Natural killer cell treated with Interleukin-12 subunit alpha and Interleukin-12 subunit beta and Interleukin-15 and Interleukin-18, amount 100 ng/mL, for 72 hours (primary cell): Measurements from ENCODE around the gene CNOT2. TPM values are rescaled to one million over a fixed set of nuclear protein-coding genes. Genes with fewer than 3 reads are reported as not detected.
"Not testable (repeated sequence)": the region's sequence is repeated elsewhere in the genome, so short reads cannot be mapped to it uniquely, and the experiment has no call there.

ENCODE experiments used
- ATAC-seq, 2 donors: fragments of 150-1000 bp; cut with Tn5 transposase in 1 of 2; sonication (Bioruptor Pico), chemical (Tn5 transposase) in 1 of 2; 2 replicates each; pipeline ENCODE4 v1.10.0; 2021
- DNase-seq: peaks from one replicate; pipeline ENCODE4 v3.0.0; 2022; ENCODE audit warnings: low spot score
- H3K27ac Mint-ChIP-seq, 2 donors: 1 replicate in 1 of 2; 2 replicates in 1 of 2; pipeline ENCODE4 v1.8.0; 2022; ENCODE audit warnings: mixed read lengths in 2 of 2, mild to moderate bottlenecking in 1 of 2, moderate library complexity in 1 of 2
- H3K27me3 Mint-ChIP-seq, 2 donors: 1 replicate in 1 of 2; 2 replicates in 1 of 2; pipeline ENCODE4 v1.8.0; 2022; ENCODE audit warnings: mixed read lengths in 2 of 2
- H3K36me3 Mint-ChIP-seq: one replicate; pipeline ENCODE4 v1.8.0; 2022; ENCODE audit warnings: mixed read lengths
- H3K4me1 Mint-ChIP-seq, 2 donors: 1 replicate in 1 of 2; 2 replicates in 1 of 2; pipeline ENCODE4 v1.8.0; 2022; ENCODE audit warnings: low read depth in 2 of 2, mixed read lengths in 2 of 2, mild to moderate bottlenecking in 1 of 2
- H3K4me3 Mint-ChIP-seq: one replicate; pipeline ENCODE4 v1.8.0; 2022; ENCODE audit warnings: mixed read lengths
- H3K9me3 Mint-ChIP-seq: 2 replicates; pipeline ENCODE4 v1.8.0; 2022; ENCODE audit warnings: mixed read lengths
- total RNA-seq, 2 donors: library from RNA; stranded (reverse); gene quantifications; one replicate each; pipeline ENCODE4 v1.2.3, GENCODE V29; 2022

CNOT2 gene
- total RNA-seq, 2 donors from 2014 or later = 74.1 to 82.9 TPM

DNA sequence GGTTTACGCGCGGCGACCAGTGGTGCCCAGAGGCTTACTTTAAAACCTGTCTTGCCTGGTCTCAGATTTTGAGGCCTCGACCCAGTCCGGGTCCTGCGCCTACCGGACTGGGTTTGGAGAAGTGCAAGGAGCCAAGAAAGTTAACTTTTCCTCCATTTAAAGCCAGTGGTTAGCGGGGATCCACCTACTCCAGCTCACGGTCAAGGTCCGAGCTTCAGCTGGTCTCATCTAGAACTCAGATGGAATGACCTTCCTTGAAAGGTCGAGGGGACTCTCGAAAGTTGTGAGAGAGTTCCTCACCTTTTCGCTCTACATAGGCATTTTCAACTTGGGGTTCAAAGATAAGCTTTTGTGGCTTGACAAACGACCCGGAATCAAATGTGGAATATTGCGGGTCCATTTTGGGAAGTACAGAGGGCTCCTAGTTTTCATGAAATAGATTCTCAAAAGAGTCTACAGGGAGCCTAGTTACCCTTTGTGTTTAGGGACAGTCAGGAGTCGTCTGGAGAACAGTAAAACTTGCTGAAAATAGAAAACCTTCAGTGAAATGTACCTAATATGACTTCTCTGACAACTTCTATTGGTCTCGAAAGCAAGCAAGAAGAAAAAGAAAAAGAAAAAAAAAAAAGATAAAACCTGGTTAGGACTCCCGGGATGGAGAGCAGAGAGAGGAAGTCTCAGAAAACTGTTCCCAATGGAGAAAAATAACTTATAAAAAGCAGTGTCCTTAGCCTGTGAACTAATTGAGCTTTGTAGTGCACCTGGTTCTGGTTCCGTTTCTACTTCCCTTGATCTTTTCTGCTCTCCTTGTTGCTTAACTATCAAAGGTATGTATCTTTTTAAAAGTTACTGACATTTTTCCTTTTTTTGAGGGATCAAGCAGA, 124.3 kb downstream of the CNOT2 start:
- H3K4me3 Mint-ChIP-seq = peak overlapping the region; percentile 91
- H3K9me3 Mint-ChIP-seq = no peaks in the 10 kb centered on the region
- H3K4me1 Mint-ChIP-seq = peaks cover 3 to 14% of the 10 kb centered on the region in 2 donors
- no peaks in the 10 kb centered on the region for H3K36me3 Mint-ChIP-seq
- DNase-seq (no peak), ATAC-seq (no peak)
- H3K27me3 Mint-ChIP-seq = peaks cover 15 to 40% of the 10 kb centered on the region in 2 donors
- H3K27ac Mint-ChIP-seq = no peak overlapping the region

DNA sequence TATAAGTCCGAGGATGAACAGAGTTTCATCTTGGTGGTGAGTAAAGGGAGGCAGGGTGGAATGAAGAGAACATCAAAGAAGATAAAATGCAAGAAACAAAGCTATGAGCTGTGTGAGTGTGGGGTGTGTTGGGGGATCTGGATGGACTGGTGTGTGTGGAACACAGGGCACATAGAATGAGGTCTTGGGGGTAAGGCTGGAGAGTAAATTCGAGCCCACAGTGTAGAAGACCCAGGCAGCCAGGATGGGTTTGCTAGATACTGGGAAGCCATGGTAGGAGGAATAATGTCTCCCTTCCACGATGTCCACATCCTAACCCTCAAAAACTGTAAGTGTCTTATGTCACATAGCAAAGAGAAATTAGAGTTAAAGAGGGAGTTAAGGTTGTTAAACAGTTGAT, 129.6 kb downstream of the CNOT2 start:
- no peak for ATAC-seq
- Mint-ChIP-seq H3K4me1 (no peaks in the 10 kb centered on the region), H3K27ac (no peak overlapping the region), H3K9me3 (no peaks in the 10 kb centered on the region), H3K4me3 (no peak overlapping the region), H3K27me3 (peaks cover 8 to 33% of the 10 kb centered on the region in 2 donors), H3K36me3 (no peaks in the 10 kb centered on the region)
- DNase-seq = no peak

GRCh38 chr12:70379846-70380245, 136.6 kb downstream of the CNOT2 start:
- Mint-ChIP-seq H3K9me3 (no peaks in the 10 kb centered on the region), H3K4me1 (no peaks in the 10 kb centered on the region), H3K27me3 (peaks cover 2 to 10% of the 10 kb centered on the region in 2 donors), H3K4me3 (no peak overlapping the region), H3K36me3 (no peaks in the 10 kb centered on the region), H3K27ac (no peak overlapping the region)
- DNase-seq (no peak), ATAC-seq (no peak)

- peaks cover 5 to 12% of the 10 kb centered on the region in 2 donors for H3K27me3 Mint-ChIP-seq
- no peak overlapping the region for H3K27ac Mint-ChIP-seq
- H3K9me3 Mint-ChIP-seq = no peaks in the 10 kb centered on the region
- no peaks in the 10 kb centered on the region for H3K36me3 Mint-ChIP-seq
- no peak overlapping the region for H3K4me3 Mint-ChIP-seq
- no peaks in the 10 kb centered on the region for H3K4me1 Mint-ChIP-seq
- ATAC-seq (no peak), DNase-seq (no peak)
Measured at GRCh38 chr12:70383484-70383883, 140.3 kb downstream of the CNOT2 start.

DNA sequence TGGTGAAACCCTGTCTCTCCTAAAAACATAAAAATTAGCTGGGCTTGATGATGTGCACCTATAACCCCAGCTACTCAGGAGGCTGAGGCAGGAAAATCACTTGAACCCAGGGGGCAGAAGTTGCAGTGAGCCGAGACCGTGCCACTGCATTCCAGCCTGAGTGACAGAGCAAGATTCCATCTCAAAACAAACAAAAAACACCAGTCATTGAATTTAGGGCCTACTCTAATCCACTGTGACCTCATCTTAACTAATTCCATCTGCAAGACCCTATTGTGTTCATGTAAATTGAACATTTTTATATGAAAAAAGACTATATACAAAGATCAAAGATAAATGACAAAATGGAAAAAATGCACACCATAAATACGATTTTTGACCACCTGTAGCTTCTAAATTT, 140.7 kb downstream of the CNOT2 start:
- peaks cover 5 to 12% of the 10 kb centered on the region in 2 donors for H3K27me3 Mint-ChIP-seq
- H3K4me3 Mint-ChIP-seq = no peak overlapping the region
- H3K36me3 Mint-ChIP-seq = no peaks in the 10 kb centered on the region
- DNase-seq = no peak
- ATAC-seq = no peak
- no peaks in the 10 kb centered on the region for H3K9me3 Mint-ChIP-seq
- no peak overlapping the region for H3K27ac Mint-ChIP-seq
- H3K4me1 Mint-ChIP-seq = no peaks in the 10 kb centered on the region

- Mint-ChIP-seq H3K27me3 (peaks cover 3 to 8% of the 10 kb centered on the region in 2 donors), H3K9me3 (no peaks in the 10 kb centered on the region), H3K27ac (no peak overlapping the region), H3K4me1 (no peaks in the 10 kb centered on the region), H3K4me3 (no peak overlapping the region), H3K36me3 (no peaks in the 10 kb centered on the region)
- no peak for ATAC-seq
- no peak for DNase-seq
Measured at GRCh38 chr12:70386771-70387170, 143.5 kb downstream of the CNOT2 start.

DNA sequence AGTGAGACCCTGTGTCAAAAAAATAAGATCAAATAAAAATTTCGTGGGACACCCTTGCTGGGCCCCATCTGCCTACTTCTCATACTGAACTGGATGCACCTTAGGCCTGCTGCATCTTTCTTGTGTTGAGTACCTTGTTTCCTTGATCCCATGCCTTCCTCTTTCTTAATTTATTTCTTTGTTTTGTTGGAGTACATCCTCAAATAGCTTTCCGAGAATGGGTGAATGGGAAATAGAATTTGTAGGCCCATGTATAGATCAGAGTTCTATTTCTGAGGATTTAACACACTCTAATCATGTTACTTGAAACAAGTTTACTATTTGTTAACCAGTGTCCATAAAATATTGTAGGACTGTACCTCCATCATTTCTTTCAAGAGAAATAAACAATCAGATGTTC, 146.4 kb downstream of the CNOT2 start:
- no peak overlapping the region for H3K27ac Mint-ChIP-seq
- no peaks in the 10 kb centered on the region for H3K36me3 Mint-ChIP-seq
- no peak for ATAC-seq
- H3K9me3 Mint-ChIP-seq = no peaks in the 10 kb centered on the region
- H3K27me3 Mint-ChIP-seq = peaks cover 6 to 8% of the 10 kb centered on the region in 2 donors
- H3K4me3 Mint-ChIP-seq = no peak overlapping the region
- no peaks in the 10 kb centered on the region for H3K4me1 Mint-ChIP-seq
- no peak for DNase-seq

GRCh38 chr12:70392631-70393030, 149.4 kb downstream of the CNOT2 start:
- not testable (repeated sequence) for H3K4me3 Mint-ChIP-seq, H3K4me1 Mint-ChIP-seq, H3K9me3 Mint-ChIP-seq, H3K27ac Mint-ChIP-seq, ATAC-seq, H3K27me3 Mint-ChIP-seq, H3K36me3 Mint-ChIP-seq, DNase-seq

GRCh38 chr12:70393787-70394499, 150.7 kb downstream of the CNOT2 start:
- DNase-seq = no peak
- Mint-ChIP-seq H3K36me3 (no peaks in the 10 kb centered on the region), H3K4me3 (no peak overlapping the region), H3K4me1 (no peaks in the 10 kb centered on the region), H3K9me3 (no peaks in the 10 kb centered on the region), H3K27ac (no peak overlapping the region), H3K27me3 (peaks cover 3 to 6% of the 10 kb centered on the region in 2 donors)
- no peak for ATAC-seq

- H3K9me3 Mint-ChIP-seq = no peaks in the 10 kb centered on the region
- H3K27ac Mint-ChIP-seq = no peak overlapping the region
- ATAC-seq (no peak), DNase-seq (no peak)
- peaks cover 0 to 6% of the 10 kb centered on the region in 2 donors for H3K27me3 Mint-ChIP-seq
- H3K4me1 Mint-ChIP-seq = no peaks in the 10 kb centered on the region
- no peaks in the 10 kb centered on the region for H3K36me3 Mint-ChIP-seq
- no peak overlapping the region for H3K4me3 Mint-ChIP-seq
Measured at GRCh38 chr12:70398002-70398401, 154.8 kb downstream of the CNOT2 start.

GRCh38 chr12:70398862-70399261, 155.6 kb downstream of the CNOT2 start:
- Mint-ChIP-seq H3K36me3 (no peaks in the 10 kb centered on the region), H3K27me3 (peaks cover 0 to 7% of the 10 kb centered on the region in 2 donors), H3K4me3 (no peak overlapping the region), H3K9me3 (no peaks in the 10 kb centered on the region), H3K4me1 (no peaks in the 10 kb centered on the region), H3K27ac (no peak overlapping the region)
- ATAC-seq = no peak
- no peak for DNase-seq

DNA sequence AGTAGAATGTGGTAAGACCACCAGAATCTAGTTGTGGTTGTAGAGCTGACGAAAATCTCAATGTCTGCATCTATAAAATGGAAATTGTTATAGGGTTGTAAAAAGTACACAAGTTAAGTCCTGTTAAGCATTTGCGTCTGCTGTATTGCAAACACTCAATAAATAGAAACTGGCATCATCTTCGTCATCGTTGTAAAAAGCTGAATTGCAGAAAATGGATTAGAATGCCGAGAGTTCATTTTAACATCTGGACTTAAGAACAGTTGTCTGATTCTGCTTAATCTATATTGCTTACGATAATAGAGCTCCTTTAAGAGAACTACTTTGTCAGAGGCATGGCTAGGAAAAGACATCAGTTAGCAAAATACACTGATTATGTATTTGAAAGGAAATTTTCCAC, 156.1 kb downstream of the CNOT2 start:
- H3K9me3 Mint-ChIP-seq = no peaks in the 10 kb centered on the region
- no peak overlapping the region for H3K27ac Mint-ChIP-seq
- no peak overlapping the region for H3K4me3 Mint-ChIP-seq
- no peak for ATAC-seq
- H3K27me3 Mint-ChIP-seq = peaks cover 0 to 12% of the 10 kb centered on the region in 2 donors
- no peak for DNase-seq
- H3K36me3 Mint-ChIP-seq = no peaks in the 10 kb centered on the region
- no peaks in the 10 kb centered on the region for H3K4me1 Mint-ChIP-seq

GRCh38 chr12:70400124-70400523, 156.9 kb downstream of the CNOT2 start:
- no peak overlapping the region for H3K4me3 Mint-ChIP-seq
- H3K36me3 Mint-ChIP-seq = no peaks in the 10 kb centered on the region
- no peaks in the 10 kb centered on the region for H3K9me3 Mint-ChIP-seq
- DNase-seq (no peak), ATAC-seq (no peak)
- H3K4me1 Mint-ChIP-seq = no peaks in the 10 kb centered on the region
- H3K27ac Mint-ChIP-seq = no peak overlapping the region
- H3K27me3 Mint-ChIP-seq = peaks cover 4 to 19% of the 10 kb centered on the region in 2 donors

DNA sequence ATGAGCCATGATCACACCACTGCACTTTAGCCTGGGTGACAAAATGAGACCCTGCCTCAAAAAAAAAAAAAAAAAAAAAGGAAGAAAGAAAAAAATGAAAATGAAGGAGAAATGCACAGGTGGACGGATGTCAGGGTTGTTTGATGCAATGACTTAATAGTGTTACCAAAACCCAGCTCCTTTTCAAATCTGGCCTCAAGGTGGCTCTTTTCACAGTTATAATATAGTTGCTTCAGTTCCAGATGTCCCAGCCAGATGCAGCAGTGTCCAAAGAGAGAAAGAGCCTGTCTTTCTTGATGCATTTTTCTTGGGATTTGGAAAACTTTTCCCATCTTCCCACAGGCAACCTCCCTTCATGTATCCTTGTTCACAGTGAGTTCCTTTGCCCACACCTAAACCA, 159.4 kb downstream of the CNOT2 start:
- Mint-ChIP-seq H3K36me3 (no peaks in the 10 kb centered on the region), H3K4me1 (no peaks in the 10 kb centered on the region), H3K27ac (no peak overlapping the region), H3K9me3 (no peaks in the 10 kb centered on the region), H3K4me3 (no peak overlapping the region), H3K27me3 (peaks cover 4 to 19% of the 10 kb centered on the region in 2 donors)
- DNase-seq (no peak), ATAC-seq (no peak)
